ENCODE data around the gene TWF1. TPM values are rescaled to one million over a fixed set of nuclear protein-coding genes. Genes with fewer than 3 reads are reported as not detected.

TWF1 gene
- total RNA-seq, 1 donor from 2014 or later: 74.0 TPM

Other genes with a start within 250 kb of the TWF1 start
- 5.5 and 7.6 TPM in 2 replicates for gene PUS7L, start 47.5 kb downstream of the TWF1 start, total RNA-seq
- 9.6 and 10.0 TPM in 2 replicates for gene IRAK4, start 47.4 kb downstream of the TWF1 start, total RNA-seq
- 14.2 and 18.4 TPM in 2 replicates for gene TMEM117, start 29.8 kb upstream of the TWF1 start, total RNA-seq

All from osteocyte (in vitro differentiated cells).